ENCODE data around the gene IRF6.
A peak's percentile ranks its signal among the peaks of the same experiment; 100 is the strongest.

Gene IRF6

DNA sequence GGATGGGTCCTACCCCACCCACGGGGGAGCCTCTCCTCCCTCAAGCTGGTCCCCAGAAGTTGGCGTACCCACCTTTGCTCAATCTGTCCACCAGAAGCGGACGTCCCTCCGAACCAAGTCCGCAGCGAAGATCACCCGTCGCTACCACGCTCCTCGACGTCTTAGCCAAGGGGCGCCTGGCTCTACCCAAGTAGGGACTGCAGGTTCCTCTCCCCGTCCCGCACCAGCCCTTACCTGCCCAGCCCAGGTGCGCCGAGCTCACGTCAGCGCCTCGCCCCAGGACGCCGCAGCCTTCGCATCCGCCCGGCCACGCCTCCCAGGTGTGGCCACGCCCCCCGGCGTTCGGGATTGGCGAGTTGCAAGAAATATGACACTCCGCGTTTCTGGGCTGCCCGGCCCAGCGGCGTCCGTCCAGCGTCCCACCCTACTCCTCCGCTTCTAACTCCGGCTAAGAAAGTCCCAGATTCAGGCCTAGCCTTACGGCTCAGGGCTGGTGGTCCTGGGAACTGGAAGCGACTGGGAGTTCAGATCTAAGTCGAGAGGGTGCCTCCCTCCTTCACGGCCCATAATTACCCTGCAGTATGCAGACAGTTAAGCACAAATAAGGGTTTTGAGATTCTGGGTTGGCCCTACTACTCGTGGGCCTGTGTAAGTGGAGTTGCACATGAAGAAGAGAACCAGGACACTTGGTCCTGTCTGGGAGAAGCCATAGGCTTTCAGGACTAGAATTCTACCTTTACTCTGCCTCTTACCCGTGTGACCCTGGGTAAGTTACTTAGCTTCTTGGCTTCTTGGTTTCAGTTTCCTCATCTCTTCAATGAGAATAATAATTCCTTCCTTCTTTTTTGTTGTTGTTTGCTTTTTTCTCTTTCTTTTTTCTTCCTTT lies at the start of gene IRF6:
IRF6 (minus strand) TSS at position 268 of the 886 bp plus-strand sequence. CDS start 4,729 bp downstream, outside the sequence.
- DNase-seq: no peak

DNA sequence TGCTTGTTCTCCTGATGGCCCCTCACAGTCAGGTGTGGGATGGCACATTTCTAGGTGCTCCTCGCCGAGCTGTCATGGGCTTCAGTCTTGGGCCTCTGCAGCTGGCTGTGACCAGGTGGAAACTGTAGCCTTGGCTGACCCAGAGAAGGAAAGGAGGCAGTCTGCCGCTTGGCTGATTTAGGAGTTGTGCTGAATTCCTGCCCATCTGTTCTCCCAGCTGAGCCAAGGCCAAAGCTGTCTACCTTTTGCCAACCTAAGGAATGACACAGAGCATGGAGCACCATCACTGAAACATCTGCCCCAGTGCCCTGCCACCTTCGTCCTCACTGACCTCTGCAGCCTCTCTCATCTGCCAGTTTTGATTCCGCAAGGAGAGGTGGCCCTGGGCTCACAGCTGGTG lies 49.7 kb upstream of the IRF6 start:
- no peak for DNase-seq

DNA sequence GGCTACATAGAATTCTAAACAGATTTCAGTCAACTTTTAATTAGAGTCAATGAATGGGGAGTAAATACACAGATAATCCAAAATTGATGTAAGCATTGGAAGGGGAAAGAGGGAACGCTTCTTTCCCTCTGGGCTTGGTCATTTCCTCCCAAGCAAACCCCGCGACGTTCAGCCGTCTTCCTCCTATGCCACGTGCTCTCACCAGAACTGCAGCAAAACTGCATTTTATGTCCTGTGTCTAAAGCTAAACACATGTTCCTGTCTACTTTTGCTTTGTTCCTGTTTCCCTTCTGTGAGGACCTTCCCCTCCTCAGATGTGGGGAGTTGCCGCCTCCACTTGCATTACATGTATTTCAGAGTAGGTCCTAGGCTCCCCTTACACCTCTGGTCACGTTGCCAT lies 49.1 kb upstream of the IRF6 start:
- DNase-seq: no peak

DNA sequence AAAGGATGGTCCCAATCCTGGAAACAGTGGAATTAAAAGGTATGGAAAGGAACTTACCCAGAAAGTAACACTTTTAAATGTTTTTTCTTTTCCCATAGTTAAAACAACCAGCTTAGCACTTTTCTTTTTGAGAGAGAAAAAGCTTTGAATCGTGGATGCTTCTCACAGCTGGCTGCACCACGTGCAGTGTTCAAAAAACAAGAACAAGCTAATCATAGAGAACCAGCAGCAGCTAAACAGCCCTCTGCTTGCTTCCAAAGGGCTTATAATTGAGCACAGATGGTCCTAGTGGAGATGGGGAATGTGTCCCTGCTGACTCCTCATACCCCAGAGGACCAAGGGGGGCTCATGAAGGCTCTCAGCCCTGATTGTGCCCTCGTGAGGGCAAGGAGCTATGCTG lies 48.3 kb upstream of the IRF6 start:
- no peak for DNase-seq

DNA sequence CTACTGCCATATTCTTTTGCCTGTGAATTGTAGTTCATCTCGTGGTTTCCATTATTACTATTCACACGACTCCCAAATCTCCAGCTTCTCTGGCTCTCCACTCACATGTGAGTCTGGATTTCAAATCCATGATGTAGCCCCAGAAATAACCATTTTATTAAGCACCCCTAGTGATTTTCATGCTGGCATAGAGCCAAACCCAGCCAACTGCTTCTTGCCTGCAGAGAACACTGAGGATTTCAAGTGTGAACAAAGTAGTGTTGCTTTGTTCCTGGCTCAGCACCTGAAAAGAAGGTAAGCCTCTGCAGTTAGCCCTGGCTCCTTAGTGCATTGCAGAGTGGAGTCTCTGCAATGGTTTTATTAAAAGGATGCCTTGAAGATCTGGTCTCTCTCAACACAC lies 47.7 kb upstream of the IRF6 start:
- DNase-seq: no peak

DNA sequence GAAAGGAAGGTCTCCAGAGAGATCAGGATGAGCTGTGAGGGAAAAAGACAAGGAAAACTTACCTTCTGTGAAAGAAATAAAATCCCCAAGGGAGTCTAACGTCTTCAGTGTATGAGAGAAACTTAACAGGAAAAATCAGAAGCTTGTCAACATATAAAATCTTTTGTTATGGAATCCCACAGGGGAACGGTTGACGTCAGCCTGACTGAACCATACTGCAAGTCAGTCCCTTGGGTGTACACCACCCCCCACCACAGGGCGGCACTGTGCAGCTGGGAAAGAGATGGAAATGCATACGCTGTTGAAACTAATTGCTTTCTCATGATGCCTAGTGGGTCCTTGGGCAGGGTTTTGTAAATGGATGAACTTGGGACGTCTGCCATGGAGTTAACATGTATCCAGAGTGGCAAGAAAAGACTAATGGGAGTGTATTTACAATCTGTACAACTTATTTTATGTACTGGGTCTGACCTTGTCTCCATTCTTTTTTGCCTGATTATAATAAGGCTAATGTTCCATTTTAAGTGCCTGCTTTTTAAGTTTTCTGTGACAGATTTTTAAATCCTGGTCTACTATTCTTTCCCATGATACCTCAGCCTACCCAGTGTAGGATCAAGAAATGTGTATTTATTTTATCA lies 44.5 kb upstream of the IRF6 start:
- peak; percentile 38 for DNase-seq

DNA sequence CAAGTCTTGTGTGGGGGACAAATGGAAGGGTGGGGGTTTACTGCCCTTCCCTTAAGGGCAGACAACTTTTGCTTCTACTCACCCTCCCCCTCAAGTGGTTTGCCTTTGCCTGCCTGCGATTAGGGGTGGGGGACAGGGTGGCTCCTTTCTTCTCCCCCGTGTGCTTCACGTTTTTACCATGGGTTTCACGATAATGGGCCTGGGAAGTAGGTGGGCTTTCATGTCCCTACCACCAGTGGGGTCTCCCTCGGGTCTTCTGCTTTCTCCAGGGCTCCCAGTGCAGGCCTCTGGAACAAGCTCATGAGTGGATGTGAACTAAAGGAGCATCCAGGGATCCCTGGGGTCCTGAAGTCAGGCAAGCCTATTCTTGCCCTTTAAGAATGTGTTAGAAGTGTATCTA lies 43.4 kb upstream of the IRF6 start:
- DNase-seq: no peak

DNA sequence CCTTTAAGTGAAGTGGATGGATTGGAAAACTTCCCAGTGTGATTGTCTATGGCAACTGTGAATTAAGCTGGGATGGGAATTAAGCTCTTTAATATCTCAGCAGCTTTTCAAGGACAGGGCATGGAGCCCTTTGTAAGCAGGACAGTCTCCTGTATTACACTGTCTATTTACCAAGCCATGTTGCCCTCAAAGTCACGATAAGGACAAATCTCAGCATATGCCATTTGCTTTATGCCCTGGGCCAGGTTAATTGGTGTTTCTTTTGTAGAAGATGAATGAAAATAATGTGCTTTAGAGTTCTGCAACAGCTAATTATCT lies 39.4 kb upstream of the IRF6 start:
- peak; percentile 98 for DNase-seq

DNA sequence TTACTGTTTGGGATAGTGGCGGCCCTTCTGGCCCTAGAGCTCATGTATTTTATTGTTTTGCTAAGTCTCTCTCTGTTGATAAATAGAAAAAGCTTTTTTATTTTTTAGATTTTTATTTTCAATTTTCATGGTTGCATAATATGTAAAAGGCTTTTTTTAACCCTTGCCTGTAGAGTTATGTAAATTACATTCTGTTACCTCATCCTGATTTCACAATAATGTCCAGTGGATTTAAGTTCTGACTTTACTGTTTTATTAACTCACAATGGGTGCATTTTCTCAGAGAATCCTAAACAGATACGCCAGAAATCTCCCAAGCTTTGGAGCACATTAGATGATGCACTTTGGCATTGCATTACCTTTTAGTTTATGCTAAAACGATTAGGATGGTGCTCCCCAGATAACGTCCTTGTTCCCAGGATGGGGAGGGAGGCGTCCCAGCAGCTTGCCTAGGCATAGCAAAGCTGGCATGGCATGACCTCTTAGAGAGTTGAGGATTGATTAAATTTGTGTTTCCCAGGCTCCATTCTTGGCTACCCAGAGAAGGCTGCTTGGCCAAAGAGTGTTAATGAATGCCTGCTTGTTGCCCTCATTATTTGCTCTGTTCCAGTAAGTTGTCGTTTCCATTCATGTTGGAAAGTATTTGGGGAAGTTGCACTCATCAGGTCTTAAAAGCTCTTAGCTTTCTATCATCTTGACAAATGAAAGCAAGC lies 38.9 kb upstream of the IRF6 start:
- DNase-seq: no peak

DNA sequence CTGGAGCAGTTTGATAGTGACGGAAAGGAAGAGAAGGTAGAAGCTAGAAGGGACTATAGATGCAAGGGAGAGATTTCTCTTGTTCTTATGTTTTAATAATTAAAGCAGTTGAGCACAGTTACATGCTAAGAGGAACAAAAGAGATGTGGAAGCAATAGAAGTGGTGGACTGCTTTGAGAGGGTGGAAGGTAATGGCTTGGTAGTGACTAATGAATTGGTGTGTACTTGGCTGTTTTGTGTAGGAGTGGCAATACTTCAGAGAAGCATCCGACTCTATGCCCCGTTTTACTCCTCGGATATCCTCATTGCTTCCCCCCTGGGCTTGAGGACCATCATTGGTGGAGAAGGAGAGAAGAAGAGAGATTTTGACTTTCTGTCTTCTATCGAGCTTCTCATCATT lies 34.7 kb upstream of the IRF6 start:
- no peak for DNase-seq

DNA sequence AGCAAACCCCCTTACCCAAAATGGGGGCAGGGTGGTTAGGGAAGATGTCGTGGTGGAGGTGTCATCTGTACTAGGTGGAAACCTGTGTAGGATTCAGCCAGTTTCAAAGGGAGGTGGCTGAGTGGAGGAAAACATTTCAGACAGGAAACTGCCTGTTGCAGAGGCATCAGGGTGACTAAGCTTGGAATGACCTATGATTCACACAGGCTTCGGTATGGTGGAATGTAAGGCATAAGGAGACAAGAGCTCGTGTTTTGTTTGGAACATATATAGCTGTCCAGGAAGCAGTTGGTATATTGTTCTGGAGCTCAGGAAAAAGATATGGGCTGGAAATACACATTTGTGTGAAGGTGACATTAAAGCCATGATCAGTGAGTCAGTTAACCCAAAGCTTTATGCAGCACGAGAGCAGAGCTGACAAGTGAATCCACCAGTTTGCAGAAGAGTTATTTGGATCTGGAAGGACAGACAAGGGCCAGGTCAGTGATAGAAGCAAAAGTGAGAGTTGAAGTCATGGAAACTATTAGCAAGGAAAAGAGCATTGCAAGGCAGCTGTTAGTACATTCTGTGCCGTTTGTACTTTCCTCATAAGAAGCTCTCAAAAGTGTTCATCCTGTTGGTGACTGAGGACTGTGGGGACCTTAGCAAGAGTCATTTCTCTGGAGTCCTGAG lies 34.1 kb upstream of the IRF6 start:
- no peak for DNase-seq

DNA sequence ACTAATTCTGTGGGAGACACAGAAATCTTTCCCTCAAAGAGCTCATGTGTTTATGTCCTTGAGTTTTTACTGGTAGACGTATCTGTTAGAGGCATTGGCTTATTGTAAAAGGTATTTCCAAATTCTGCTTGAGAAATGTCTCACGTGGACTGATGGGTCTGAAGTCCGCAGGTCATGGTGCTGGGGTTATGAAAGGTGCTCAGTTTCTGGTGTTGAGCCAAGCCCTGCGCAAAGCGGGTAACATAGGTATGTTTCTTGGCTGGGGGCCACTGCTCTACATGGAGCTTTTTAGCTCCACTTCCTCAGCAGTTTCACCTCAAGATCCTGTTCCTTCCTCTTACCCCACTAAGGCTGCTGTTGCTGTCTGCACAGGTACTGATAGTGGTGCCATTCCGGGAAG lies 32.6 kb upstream of the IRF6 start:
- DNase-seq: no peak

DNA sequence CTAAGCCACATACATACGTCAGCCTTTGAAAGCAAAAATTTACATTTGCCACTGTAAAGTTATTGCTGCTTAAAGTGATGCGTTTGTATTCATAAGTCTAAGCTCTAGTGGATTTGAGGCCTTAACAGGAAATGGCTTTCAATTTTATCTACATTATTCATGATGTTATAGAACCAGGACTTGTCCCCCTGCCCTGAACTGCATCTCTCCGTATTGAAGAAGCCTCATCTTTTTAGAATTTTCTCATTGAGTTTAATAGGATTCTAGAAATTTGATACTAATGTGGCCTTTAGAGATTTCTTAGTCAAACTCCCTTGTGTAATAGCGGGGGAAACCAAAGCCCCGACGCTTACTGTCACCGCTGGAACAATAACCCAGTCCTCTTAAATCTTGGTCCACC lies 31.7 kb upstream of the IRF6 start:
- DNase-seq: no peak

DNA sequence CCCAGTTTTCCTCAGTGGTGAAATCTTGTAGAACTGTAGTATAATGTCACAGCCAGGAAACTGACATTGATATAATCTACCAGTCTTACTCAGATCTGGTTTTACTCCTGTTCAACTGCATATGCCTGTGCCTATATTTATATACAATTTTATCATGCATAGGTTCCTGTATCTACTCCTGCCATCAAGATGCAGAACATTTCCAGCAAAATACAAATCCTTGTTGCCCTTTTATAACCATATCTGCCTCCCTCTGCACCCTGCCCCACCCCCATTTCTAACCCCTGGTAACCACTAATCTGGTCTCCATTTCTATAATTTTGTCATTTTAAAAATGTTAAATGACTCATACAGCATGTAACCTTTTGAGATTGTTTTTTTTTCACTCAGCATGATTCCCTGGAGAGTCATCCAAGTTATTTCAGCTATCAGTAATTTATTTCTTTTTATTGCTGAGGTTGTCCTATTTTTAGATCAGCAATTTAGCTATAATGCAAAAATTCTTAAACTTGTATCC lies 29.9 kb upstream of the IRF6 start:
- DNase-seq: no peak

DNA sequence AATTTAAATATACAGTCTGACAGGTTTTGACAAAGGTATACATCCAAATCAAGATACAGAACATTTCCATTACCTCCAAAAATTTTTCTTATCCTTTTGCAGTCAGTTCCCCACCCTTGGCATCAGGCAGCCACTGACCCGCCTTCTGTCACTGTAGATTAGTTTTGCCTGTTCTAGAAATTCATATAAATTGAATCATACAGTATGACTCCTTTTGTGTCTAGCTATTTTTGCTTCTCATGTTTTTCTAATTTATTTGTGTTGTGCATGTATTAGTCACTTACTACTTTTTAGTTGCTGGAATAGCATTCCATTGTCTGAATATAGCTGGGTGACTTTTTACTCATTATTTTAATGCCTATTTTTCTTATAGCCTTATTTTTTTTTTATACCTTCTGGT lies 25.7 kb upstream of the IRF6 start:
- DNase-seq: no peak

DNA sequence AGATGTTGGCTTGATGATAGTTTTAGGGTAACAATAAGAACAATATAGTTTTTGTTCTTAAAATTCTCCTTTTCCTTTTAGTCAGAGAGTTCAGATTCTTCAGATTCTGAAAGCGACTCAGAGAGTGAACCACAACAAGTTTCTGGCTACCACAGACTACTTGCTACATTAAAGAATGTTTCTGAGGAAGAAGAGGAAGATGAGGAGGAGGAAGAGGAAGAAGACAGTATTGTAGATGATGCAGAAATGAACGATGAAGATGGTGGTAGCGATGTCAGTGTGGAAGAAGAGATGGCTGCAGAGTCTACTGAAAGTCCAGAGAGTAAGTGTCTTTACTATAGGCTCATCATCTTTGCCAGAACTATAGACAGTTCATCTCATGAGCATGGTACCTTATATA lies 24.8 kb upstream of the IRF6 start:
- DNase-seq: no peak

DNA sequence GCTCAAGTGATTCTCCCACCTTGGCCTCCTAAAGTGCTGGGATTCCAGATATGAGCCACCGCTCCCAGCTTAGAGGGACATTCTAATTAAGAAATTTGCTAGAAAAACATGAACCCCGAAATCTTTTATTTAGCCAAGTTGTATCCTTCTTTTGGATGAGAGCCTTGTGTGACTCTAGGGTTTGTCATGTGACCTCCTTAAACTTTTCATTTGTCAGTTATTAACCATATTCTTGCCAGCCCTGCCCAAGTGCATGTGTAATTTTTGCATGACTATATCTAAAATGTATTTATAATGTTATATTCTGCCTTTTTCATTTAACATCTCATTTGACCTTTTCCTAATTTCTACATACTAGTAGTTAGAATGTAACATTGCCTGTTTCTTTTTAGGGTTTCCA lies 23.8 kb upstream of the IRF6 start:
- DNase-seq: no peak

DNA sequence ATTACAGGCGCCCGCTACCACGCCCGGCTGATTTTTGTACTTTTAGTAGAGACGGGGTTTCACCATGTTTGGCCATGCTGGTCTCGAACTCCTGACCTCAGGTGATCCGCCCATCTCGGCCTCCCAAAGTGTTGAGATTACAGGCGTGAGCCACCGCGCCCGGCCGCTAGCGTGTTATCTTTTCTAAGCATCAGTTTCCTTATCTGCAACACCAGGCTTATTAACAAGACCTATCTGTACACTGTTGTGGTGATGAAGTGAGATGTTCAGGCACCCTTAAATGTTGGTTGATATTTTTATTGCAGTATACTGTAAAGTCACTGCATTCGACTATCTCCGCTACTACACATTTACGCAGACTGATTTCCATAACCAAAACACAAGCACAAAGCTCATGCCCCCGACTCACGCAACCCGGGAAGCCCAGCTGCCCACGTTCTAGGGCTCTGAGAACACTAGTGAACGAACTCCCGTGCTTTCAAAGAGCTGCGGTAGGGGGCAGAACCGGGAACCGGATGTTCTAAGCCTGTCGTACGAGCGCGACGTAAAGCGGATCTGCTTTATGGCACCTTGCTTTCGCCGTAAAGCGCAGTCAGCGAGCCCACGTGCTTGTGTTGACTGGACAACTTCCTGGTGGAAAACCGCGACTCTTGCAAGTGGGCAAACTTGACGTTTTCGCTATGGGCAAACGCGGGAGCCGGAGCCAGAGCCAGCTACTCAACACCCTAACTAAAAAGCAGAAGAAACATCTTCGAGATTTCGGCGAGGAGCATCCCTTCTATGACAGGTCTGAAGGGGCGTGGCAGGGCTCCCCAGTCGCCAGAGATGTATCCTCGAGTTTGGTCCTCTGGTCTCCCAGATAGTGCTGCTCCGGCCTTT lies 21.7 kb upstream of the IRF6 start, which contains the start of gene UTP25:
UTP25 (plus strand) TSS at position 589 of the 879 bp plus-strand sequence; CDS start at position 681, 92 bp downstream.
- DNase-seq: peak; percentile 98

DNA sequence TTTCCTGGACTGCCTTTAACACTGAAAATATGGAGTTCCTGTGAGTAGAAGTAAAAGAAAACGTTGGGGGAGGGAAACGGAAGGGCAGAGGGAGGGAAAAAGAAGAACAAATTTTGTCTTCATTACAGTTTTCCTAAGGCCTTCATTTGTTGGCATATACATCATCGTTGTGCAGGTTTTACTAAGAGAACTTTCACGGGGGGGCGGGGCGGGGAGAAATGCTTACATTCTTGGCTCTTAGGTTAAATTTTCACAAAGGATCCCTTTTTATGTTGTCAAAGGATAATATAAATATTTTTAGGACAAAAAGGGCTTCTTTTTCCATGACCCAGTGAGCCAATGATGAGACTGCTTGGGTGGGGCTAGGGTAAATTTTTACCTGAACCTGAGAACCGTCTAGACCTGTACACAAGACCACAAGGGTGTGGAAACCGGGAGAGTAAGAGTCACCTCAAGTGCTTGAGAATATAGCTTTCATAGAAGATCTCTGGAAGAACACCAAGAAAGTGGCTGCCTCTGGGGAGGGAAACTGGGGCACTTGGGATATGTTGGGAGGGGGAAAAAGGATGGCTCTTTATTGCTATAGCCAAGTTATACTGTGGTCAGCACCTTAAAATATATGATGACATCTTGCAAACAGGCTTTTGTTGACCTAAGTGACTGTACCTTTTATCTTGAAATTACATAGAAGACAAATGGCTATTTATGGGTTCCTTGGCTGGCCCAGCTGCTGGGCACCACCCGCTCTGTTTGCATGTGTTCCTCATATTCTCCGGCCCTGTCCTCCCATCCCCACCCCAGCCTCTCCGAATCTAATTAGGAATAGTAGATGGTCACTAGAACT lies 19.9 kb upstream of the IRF6 start:
- DNase-seq: no peak

DNA sequence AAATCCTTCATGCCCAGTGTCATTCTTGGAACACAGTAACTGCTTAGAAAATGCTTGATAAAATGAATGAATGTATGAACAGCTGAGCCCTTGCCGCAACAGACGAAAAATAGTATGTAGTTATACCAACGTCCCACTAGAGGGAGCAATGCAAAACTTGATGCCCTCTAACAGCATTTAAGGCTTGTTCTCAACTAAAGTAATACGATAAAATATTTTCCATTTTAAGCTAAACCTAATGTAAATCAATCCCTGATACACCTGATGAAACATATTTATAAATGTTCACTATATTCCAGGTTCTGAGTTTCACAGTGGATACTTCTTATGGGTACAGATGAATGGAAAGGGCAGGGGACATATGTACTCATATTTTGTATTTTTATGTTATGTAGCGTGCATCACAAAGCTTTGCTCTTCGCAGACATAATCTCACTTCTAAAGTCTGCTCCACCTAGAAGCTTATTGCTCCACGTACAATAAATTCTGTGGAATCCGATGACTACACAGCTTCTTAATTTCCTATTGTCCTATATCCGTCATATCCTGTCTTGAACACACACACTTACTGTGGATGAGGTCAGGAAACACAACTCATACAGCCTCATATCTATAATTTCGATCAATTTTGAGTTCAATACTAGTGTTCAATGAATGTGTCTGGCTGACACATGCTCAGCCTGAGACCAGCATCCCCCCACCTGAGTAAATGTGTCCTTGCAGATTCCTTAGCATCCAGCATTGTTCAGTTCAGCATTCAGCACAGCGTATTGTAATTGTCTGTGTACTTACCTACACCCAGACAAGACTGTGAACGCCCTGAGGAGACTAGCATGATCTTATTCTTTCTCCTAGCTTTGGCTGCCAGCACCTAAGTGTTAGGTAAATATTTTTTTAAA lies 17.4 kb upstream of the IRF6 start:
- peak; percentile 62 for DNase-seq
